Stimulated activated effector memory CD8-positive, alpha-beta T cell treated with anti-CD3 and anti-CD28 coated beads, Interleukin-12 subunit alpha, Interleukin-12 subunit beta, amount 100 ng/mL, for 72 hours (primary cell): ENCODE data around the gene COX18.

Experiments used
- ATAC-seq: fragments of 150-1000 bp; cut with Tn5 transposase; 2 replicates; pipeline ENCODE4 v1.10.0; 2021
- DNase-seq, 2 donors: peaks; one replicate each; pipeline ENCODE4 v3.0.0; 2021 to 2022; ENCODE audit warnings: low spot score in 2 of 2
- H3K27ac Mint-ChIP-seq: one replicate; pipeline ENCODE4 v1.8.0; 2022; ENCODE audit warnings: mild to moderate bottlenecking, mixed read lengths
- H3K36me3 Mint-ChIP-seq: one replicate; pipeline ENCODE4 v1.8.0; 2022; ENCODE audit warnings: mild to moderate bottlenecking, mixed read lengths
- H3K4me1 Mint-ChIP-seq: one replicate; pipeline ENCODE4 v1.8.0; 2022; ENCODE audit warnings: mixed read lengths
- H3K4me3 Mint-ChIP-seq: one replicate; pipeline ENCODE4 v1.8.0; 2022; ENCODE audit warnings: mild to moderate bottlenecking, mixed read lengths
- H3K9me3 Mint-ChIP-seq: one replicate; pipeline ENCODE4 v1.8.0; 2022; ENCODE audit warnings: mixed read lengths

COX18 gene

GRCh38 chr4:73019462-73020047 lies 50.0 kb downstream of the COX18 start:
- ATAC-seq = no peak
- DNase-seq = no peak
- H3K27ac Mint-ChIP-seq = no peak overlapping the region
- H3K4me3 Mint-ChIP-seq = no peak overlapping the region
- no peaks in the 10 kb centered on the region for H3K36me3 Mint-ChIP-seq
- no peaks in the 10 kb centered on the region for H3K4me1 Mint-ChIP-seq
- no peaks in the 10 kb centered on the region for H3K9me3 Mint-ChIP-seq

GRCh38 chr4:73018595-73018994 lies 50.9 kb downstream of the COX18 start:
- H3K4me1 Mint-ChIP-seq = no peaks in the 10 kb centered on the region
- H3K4me3 Mint-ChIP-seq = no peak overlapping the region
- ATAC-seq (no peak), DNase-seq (no peak)
- no peak overlapping the region for H3K27ac Mint-ChIP-seq
- no peaks in the 10 kb centered on the region for H3K36me3 Mint-ChIP-seq
- no peaks in the 10 kb centered on the region for H3K9me3 Mint-ChIP-seq

- peaks cover 3% of the 10 kb centered on the region for H3K9me3 Mint-ChIP-seq
- H3K4me1 Mint-ChIP-seq = no peaks in the 10 kb centered on the region
- DNase-seq (no peak), ATAC-seq (no peak)
- no peak overlapping the region for H3K27ac Mint-ChIP-seq
- H3K36me3 Mint-ChIP-seq = no peaks in the 10 kb centered on the region
- H3K4me3 Mint-ChIP-seq = no peak overlapping the region
Observed at GRCh38 chr4:73013310-73013709, 56.2 kb downstream of the COX18 start.

GRCh38 chr4:73012673-73013072 lies 56.8 kb downstream of the COX18 start:
- Mint-ChIP-seq H3K4me1 (no peaks in the 10 kb centered on the region), H3K9me3 (peaks cover 3% of the 10 kb centered on the region), H3K36me3 (no peaks in the 10 kb centered on the region), H3K4me3 (no peak overlapping the region), H3K27ac (no peak overlapping the region)
- DNase-seq (no peak), ATAC-seq (no peak)

- no peaks in the 10 kb centered on the region for H3K4me1 Mint-ChIP-seq
- H3K4me3 Mint-ChIP-seq = no peak overlapping the region
- peak; percentile 16 for ATAC-seq
- no peak overlapping the region for H3K27ac Mint-ChIP-seq
- no peaks in the 10 kb centered on the region for H3K36me3 Mint-ChIP-seq
- peaks cover 3% of the 10 kb centered on the region for H3K9me3 Mint-ChIP-seq
- DNase-seq = no peak
Observed at GRCh38 chr4:73011629-73011985, 57.9 kb downstream of the COX18 start.

- ATAC-seq = peak; percentile 36
- H3K27ac Mint-ChIP-seq = no peak overlapping the region
Observed at GRCh38 chr4:73010789-73011628, 58.5 kb downstream of the COX18 start.

GRCh38 chr4:73007526-73008100 lies 61.9 kb downstream of the COX18 start:
- ATAC-seq = no peak
- no peak for DNase-seq
- H3K4me1 Mint-ChIP-seq = no peaks in the 10 kb centered on the region
- H3K4me3 Mint-ChIP-seq = no peak overlapping the region
- no peaks in the 10 kb centered on the region for H3K36me3 Mint-ChIP-seq
- H3K27ac Mint-ChIP-seq = no peak overlapping the region
- peaks cover 3% of the 10 kb centered on the region for H3K9me3 Mint-ChIP-seq

More at GRCh38 chr4:73010789-73011628, 58.5 kb downstream of the COX18 start:
- Mint-ChIP-seq H3K36me3 (no peaks in the 10 kb centered on the region), H3K4me3 (no peak overlapping the region), H3K9me3 (peaks cover 3% of the 10 kb centered on the region), H3K4me1 (no peaks in the 10 kb centered on the region)
- DNase-seq = no peak

- no peaks in the 10 kb centered on the region for H3K36me3 Mint-ChIP-seq
- no peak overlapping the region for H3K4me3 Mint-ChIP-seq
- peaks cover 3% of the 10 kb centered on the region for H3K9me3 Mint-ChIP-seq
- DNase-seq (no peak), ATAC-seq (no peak)
- no peaks in the 10 kb centered on the region for H3K4me1 Mint-ChIP-seq
- no peak overlapping the region for H3K27ac Mint-ChIP-seq
Observed at GRCh38 chr4:73006286-73006990, 63.1 kb downstream of the COX18 start.

- H3K4me3 Mint-ChIP-seq = no peak overlapping the region
- peaks cover 3% of the 10 kb centered on the region for H3K9me3 Mint-ChIP-seq
- ATAC-seq (no peak), DNase-seq (no peak)
- no peaks in the 10 kb centered on the region for H3K36me3 Mint-ChIP-seq
- H3K4me1 Mint-ChIP-seq = no peaks in the 10 kb centered on the region
- no peak overlapping the region for H3K27ac Mint-ChIP-seq
Observed at GRCh38 chr4:73005514-73005913, 64.0 kb downstream of the COX18 start.
